Keratinocyte (primary cell): ENCODE measurements around the gene GRM3.

Experiments used
- CTCF ChIP-seq, 3 experiments: IDR thresholded peaks in 1 of 3; conservative IDR thresholded peaks in 1 of 3; optimal IDR thresholded peaks in 1 of 3; 2 replicates in 2 of 3; 3 replicates in 1 of 3; pipeline versions ENCODE3 to v1.5.1; 2011; ENCODE audit warnings: low read length in 3 of 3, mild to moderate bottlenecking in 3 of 3, moderate library complexity in 2 of 3, control low read depth in 1 of 3, inconsistent platforms in 1 of 3; ENCODE audit not compliant: insufficient read depth in 2 of 3; ENCODE audit errors: extremely low read depth in 1 of 3
- EZH2 ChIP-seq: IDR thresholded peaks from one replicate; pipeline ENCODE4 v1.6.1; 2012; ENCODE audit warnings: inconsistent platforms, mild to moderate bottlenecking, low read length, moderate library complexity

DNA sequence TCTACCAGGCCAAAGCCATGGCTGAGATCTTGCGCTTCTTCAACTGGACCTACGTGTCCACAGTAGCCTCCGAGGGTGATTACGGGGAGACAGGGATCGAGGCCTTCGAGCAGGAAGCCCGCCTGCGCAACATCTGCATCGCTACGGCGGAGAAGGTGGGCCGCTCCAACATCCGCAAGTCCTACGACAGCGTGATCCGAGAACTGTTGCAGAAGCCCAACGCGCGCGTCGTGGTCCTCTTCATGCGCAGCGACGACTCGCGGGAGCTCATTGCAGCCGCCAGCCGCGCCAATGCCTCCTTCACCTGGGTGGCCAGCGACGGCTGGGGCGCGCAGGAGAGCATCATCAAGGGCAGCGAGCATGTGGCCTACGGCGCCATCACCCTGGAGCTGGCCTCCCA is 142.7 kb downstream of the GRM3 start:
- TF ChIP-seq CTCF (optimal IDR thresholded peaks at IDR 0.05 in 1 of 3, IDR thresholded peaks at IDR 0.05 in 1 of 3, conservative IDR thresholded peaks at IDR 0.05 in 1 of 3; ENCODE audit: extremely low read depth in 1 of 3, insufficient read depth in 2 of 3, low read length in 3 of 3) (no peak), EZH2 (no peak)
